Sigmoid colon (tissue), 7 donors: ENCODE measurements around the gene FYN. TPM values are rescaled to one million over a fixed set of nuclear protein-coding genes. Genes with fewer than 3 reads are reported as not detected.

Experiments
- DNase-seq: peaks from one replicate; pipeline ENCODE4 v3.0.0-alpha.2; 2019
- H3K27ac ChIP-seq, 4 donors: fragments of 200-600 bp; sonication (generic); one replicate each; pipeline ENCODE4 v1.5.1; 2016 to 2019; ENCODE audit warnings: mild to moderate bottlenecking in 1 of 4
- H3K27me3 ChIP-seq, 3 donors: fragments of 200-600 bp; sonication (generic); one replicate each; pipeline ENCODE4 v1.5.1; 2019; ENCODE audit warnings: mild to moderate bottlenecking in 1 of 3
- H3K36me3 ChIP-seq, 4 donors: fragments of 200-600 bp; sonication (generic); one replicate each; pipeline ENCODE4 v1.5.1; 2016 to 2019
- H3K4me1 ChIP-seq, 4 donors: fragments of 200-600 bp; sonication (generic); one replicate each; pipeline ENCODE4 v1.5.1; 2017 to 2019
- H3K4me3 ChIP-seq, 4 donors: fragments of 200-600 bp; sonication (generic); one replicate each; pipeline ENCODE4 v1.5.1; 2017 to 2019; ENCODE audit warnings: mild to moderate bottlenecking in 2 of 4, moderate library complexity in 1 of 4
- H3K9me3 ChIP-seq, 4 donors: fragments of 200-600 bp in 3 of 4; sonication (generic) in 3 of 4; one replicate each; pipeline versions ENCODE4 v1.5.1 to v1.6.1; 2013 to 2019
- EP300 ChIP-seq, 4 donors: sonication (generic); formaldehyde crosslinking; IDR thresholded peaks; one replicate each; pipeline ENCODE4 v1.6.1; 2017; ENCODE audit warnings: antibody characterized with exemption in 4 of 4
- POLR2A ChIP-seq, 2 donors: fragments of 450-650 bp; IDR thresholded peaks; one replicate each; pipeline ENCODE4 v1.6.1; 2016; ENCODE audit warnings: antibody characterized with exemption in 2 of 2, mild to moderate bottlenecking in 2 of 2, moderate library complexity in 2 of 2
- POLR2AphosphoS5 ChIP-seq, 4 donors: sonication (generic); formaldehyde crosslinking; IDR thresholded peaks; one replicate each; pipeline ENCODE4 v1.6.1; 2017; ENCODE audit warnings: antibody characterized with exemption in 4 of 4
- WGBS, 2 donors: extraction: QIAGEN DNeasy Blood & Tissue Kit; methylation state at CpG; one replicate each; pipeline ENCODE4 v1.1.7; 2013; 5-methylcytosine and 5-hydroxymethylcytosine counted together
- intact Hi-C: fragments of 100-400 bp; cut with DNase I; formaldehyde crosslinking; loops from one replicate; pipeline ENCODE4 v1.15.1; 2023
- polyA plus RNA-seq, 3 donors: library from polyadenylated mRNA; stranded (reverse); fragments of 200-250 nt; gene quantifications; one replicate each; pipeline ENCODE4 v1.2.3, GENCODE V29; 2013
- total RNA-seq, 4 donors: library from RNA; depleted of rRNA; stranded (reverse); fragments of >200 nt; gene quantifications; one replicate each; pipeline ENCODE4 v1.1.0, GENCODE V29; 2016
- TF ChIP-seq, protein P1 (sequence below), 4 experiments: fragments of 450-650 bp in 3 of 4; fragments of 200-600 bp in 1 of 4; IDR thresholded peaks; one replicate each; pipeline ENCODE4 v1.5.1; 2016 to 2019; ENCODE audit warnings: antibody characterized with exemption in 4 of 4, mild to moderate bottlenecking in 3 of 4, moderate library complexity in 2 of 4
- donor health status: healthy with polysubstance abuse.
- donor health status: Bipolar disorder and iron deficiency.
- donor health status: healthy.

The FYN gene
- total and polyA plus RNA-seq, 7 donors = 2.3 to 81.4 (median 56.9) TPM

GRCh38 chr6:111779660-111780059, 93.6 kb downstream of the FYN start:
- intact Hi-C loops = no loop called here
- Histone ChIP-seq H3K4me1 (peaks cover 0 to 66% (median 43%) of the 10 kb centered on the region in 4 donors), H3K4me3 (no peak overlapping the region), H3K27ac (no peak overlapping the region), H3K27me3 (no peaks in the 10 kb centered on the region), H3K36me3 (no peaks in the 10 kb centered on the region), H3K9me3 (no peaks in the 10 kb centered on the region)
- 94 to 95% methylated on average over 2 of the region's 2 CpGs for WGBS, 2 donors
- TF ChIP-seq, protein P1, sequence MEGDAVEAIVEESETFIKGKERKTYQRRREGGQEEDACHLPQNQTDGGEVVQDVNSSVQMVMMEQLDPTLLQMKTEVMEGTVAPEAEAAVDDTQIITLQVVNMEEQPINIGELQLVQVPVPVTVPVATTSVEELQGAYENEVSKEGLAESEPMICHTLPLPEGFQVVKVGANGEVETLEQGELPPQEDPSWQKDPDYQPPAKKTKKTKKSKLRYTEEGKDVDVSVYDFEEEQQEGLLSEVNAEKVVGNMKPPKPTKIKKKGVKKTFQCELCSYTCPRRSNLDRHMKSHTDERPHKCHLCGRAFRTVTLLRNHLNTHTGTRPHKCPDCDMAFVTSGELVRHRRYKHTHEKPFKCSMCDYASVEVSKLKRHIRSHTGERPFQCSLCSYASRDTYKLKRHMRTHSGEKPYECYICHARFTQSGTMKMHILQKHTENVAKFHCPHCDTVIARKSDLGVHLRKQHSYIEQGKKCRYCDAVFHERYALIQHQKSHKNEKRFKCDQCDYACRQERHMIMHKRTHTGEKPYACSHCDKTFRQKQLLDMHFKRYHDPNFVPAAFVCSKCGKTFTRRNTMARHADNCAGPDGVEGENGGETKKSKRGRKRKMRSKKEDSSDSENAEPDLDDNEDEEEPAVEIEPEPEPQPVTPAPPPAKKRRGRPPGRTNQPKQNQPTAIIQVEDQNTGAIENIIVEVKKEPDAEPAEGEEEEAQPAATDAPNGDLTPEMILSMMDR (IDR thresholded peaks at IDR 0.05) = no peak
- no peak for TF ChIP-seq POLR2AphosphoS5 (IDR thresholded peaks at IDR 0.05)
- TF ChIP-seq EP300 (IDR thresholded peaks at IDR 0.05) = no peak
- no peak for DNase-seq

GRCh38 chr6:111779031-111779430, 94.2 kb downstream of the FYN start:
- peaks cover 0 to 66% (median 37%) of the 10 kb centered on the region in 4 donors for H3K4me1 ChIP-seq
- no peak for DNase-seq
- H3K9me3 ChIP-seq = no peaks in the 10 kb centered on the region
- H3K27me3 ChIP-seq = no peaks in the 10 kb centered on the region
- H3K4me3 ChIP-seq = no peak overlapping the region
- intact Hi-C loops = no loop called here
- WGBS, 2 donors = 86 to 91% methylated on average over 3 of the region's 3 CpGs
- H3K27ac ChIP-seq = no peak overlapping the region
- TF ChIP-seq, protein P1 (IDR thresholded peaks at IDR 0.05) = no peak
- no peak for TF ChIP-seq EP300 (IDR thresholded peaks at IDR 0.05)
- TF ChIP-seq POLR2AphosphoS5 (IDR thresholded peaks at IDR 0.05) = no peak
- TF ChIP-seq POLR2A (IDR thresholded peaks at IDR 0.05) = no peak
- no peaks in the 10 kb centered on the region for H3K36me3 ChIP-seq

DNA sequence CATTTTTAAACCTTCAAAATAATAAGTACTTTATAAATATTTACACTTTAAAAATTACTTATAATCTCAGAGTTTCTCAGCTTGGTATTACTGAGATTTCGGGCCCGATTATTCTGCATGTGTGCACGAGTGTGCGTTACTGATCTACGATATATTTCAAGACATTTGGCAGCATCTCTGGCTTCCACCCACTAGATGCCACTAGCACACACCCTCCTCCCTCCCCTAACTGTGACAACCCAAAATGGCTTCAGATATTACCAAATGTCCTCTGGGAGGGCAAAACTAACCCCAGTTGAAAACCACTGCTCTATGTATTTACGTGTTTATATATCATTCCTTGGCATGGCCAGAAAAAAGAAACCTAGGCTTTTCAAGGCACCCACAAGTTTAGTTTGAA, 95.9 kb downstream of the FYN start:
- H3K36me3 ChIP-seq = no peaks in the 10 kb centered on the region
- H3K4me3 ChIP-seq = no peak overlapping the region
- WGBS, 2 donors = 86 to 89% methylated on average over 6 of the region's 6 CpGs
- peaks cover 0 to 58% (median 20%) of the 10 kb centered on the region in 4 donors for H3K4me1 ChIP-seq
- intact Hi-C loops = no loop called here
- no peaks in the 10 kb centered on the region for H3K27me3 ChIP-seq
- H3K9me3 ChIP-seq = no peaks in the 10 kb centered on the region
- DNase-seq = no peak
- TF ChIP-seq EP300 (IDR thresholded peaks at IDR 0.05) = no peak
- TF ChIP-seq POLR2AphosphoS5 (IDR thresholded peaks at IDR 0.05) = no peak
- no peak for TF ChIP-seq POLR2A (IDR thresholded peaks at IDR 0.05)
- TF ChIP-seq, protein P1 (IDR thresholded peaks at IDR 0.05) = no peak
- peak overlapping the region in 1 of 4 donors; percentile 22 for H3K27ac ChIP-seq

DNA sequence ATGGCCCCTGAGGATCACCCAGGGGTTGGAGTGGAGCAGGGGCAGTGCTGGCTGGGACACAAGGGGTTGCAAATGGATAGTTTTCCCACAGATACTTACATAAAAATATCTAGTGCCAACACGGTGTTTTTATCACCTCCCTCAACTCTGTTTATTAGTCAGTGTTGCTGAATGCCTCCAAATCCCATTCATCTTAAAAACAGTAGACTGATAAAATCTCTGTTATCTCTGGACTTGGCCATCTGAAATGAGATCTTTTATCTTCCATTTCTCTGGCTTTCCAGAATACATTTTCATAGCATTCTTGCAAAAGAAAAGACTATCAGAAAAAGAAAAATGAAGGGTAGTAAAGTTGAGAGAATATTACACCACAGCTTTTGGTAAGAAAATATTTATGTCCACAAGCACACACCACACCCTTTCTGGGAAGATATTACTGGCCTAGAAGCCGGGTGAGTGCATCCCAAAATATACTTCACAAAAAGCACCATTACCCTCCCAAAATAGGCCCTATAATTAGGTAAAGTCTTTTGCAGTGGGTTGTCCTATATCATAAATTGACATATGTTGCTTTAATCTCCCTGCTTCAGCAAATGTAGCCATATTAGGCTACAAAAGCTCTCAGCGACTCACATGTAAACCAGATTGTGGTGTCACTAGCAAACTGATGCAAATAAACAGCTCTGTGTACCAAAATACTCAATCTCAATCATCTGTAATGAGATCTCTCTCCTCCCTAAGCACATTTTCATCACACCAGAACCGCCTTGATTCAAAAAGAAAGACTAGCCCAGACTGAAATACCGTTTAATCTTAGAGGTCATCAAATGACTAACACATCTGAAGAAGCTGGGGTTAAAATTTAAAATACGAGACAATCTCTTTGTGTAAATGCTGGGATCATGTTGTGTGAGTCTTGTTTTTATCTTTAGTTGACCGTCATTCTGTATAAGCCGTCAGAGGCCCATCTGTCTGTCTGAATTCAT, 96.7 kb downstream of the FYN start:
- Histone ChIP-seq H3K4me1 (peaks cover 0 to 51% (median 18%) of the 10 kb centered on the region in 4 donors), H3K27me3 (no peaks in the 10 kb centered on the region), H3K27ac (peak overlapping the region in 1 of 4 donors; percentile 25), H3K9me3 (no peaks in the 10 kb centered on the region), H3K36me3 (no peaks in the 10 kb centered on the region), H3K4me3 (no peak overlapping the region)
- no peak for DNase-seq
- TF ChIP-seq, protein P1 (IDR thresholded peaks at IDR 0.05) = no peak
- TF ChIP-seq EP300 (IDR thresholded peaks at IDR 0.05) = no peak
- TF ChIP-seq POLR2A (IDR thresholded peaks at IDR 0.05) = no peak
- no peak for TF ChIP-seq POLR2AphosphoS5 (IDR thresholded peaks at IDR 0.05)
- 64 to 68% methylated on average over 8 of the region's 8 CpGs for WGBS, 2 donors
- intact Hi-C loops = no loop called here
